Central memory CD8-positive, alpha-beta T cell (primary cell): Measurements from ENCODE around the gene SCGB2B2.

Experiments
- ATAC-seq: fragments of 150-1000 bp; cut with Tn5 transposase; replicated peaks from 2 replicates; pipeline ENCODE4 v1.10.0; 2022; ENCODE audit warnings: mild to moderate bottlenecking, moderate FRiP score, moderate number of reproducible peaks; ENCODE audit not compliant: poor library complexity, severe bottlenecking; ENCODE audit errors: extremely low read depth
- DNase-seq, 2 donors: peaks; one replicate each; pipeline ENCODE4 v3.0.0; 2021; ENCODE audit warnings: low spot score in 2 of 2
- H3K27ac Mint-ChIP-seq: one replicate; pipeline ENCODE4 v1.8.0; 2022; ENCODE audit warnings: low read depth, mild to moderate bottlenecking, moderate library complexity, mixed read lengths
- H3K27me3 Mint-ChIP-seq: one replicate; pipeline ENCODE4 v1.8.0; 2022; ENCODE audit warnings: mixed read lengths
- H3K36me3 Mint-ChIP-seq: one replicate; pipeline ENCODE4 v1.8.0; 2022; ENCODE audit warnings: mild to moderate bottlenecking, moderate library complexity, mixed read lengths; ENCODE audit not compliant: insufficient read depth
- H3K4me1 Mint-ChIP-seq: one replicate; pipeline ENCODE4 v1.8.0; 2022; ENCODE audit warnings: mixed read lengths
- H3K4me3 Mint-ChIP-seq: one replicate; pipeline ENCODE4 v1.8.0; 2022; ENCODE audit warnings: mild to moderate bottlenecking, moderate library complexity, mixed read lengths
- H3K9me3 Mint-ChIP-seq: one replicate; pipeline ENCODE4 v1.8.0; 2022; ENCODE audit warnings: mixed read lengths

SCGB2B2 gene

GRCh38 chr19:34676697-34677385, at the start of gene SCGB2B2:
TSS of gene SCGB2B2 (minus strand) at chr19:34677159. CDS start at chr19:34594563, 82,596 bp downstream.
- H3K27me3 Mint-ChIP-seq, result peaks cover 10% of the 10 kb centered on the region
- DNase-seq, result no peak
- peaks cover 7% of the 10 kb centered on the region for H3K9me3 Mint-ChIP-seq
- peak; percentile 71 for ATAC-seq
- peak within 1 kb of the TSS; percentile 97 for H3K4me3 Mint-ChIP-seq
- H3K27ac Mint-ChIP-seq, result peak within 1 kb of the TSS; percentile 99
- H3K36me3 Mint-ChIP-seq, result peaks cover 21% of the 10 kb centered on the region
- H3K4me1 Mint-ChIP-seq, result peaks cover 18% of the 10 kb centered on the region

- Mint-ChIP-seq H3K27me3 (peaks cover 58% of the 10 kb centered on the region), H3K27ac (no peak overlapping the region), H3K4me1 (no peaks in the 10 kb centered on the region), H3K9me3 (no peaks in the 10 kb centered on the region), H3K4me3 (no peak overlapping the region), H3K36me3 (no peaks in the 10 kb centered on the region)
- DNase-seq (no peak), ATAC-seq (no peak)
These were observed 48.4 kb upstream of the SCGB2B2 start for GRCh38 chr19:34725400-34725799.

- no peaks in the 10 kb centered on the region for H3K36me3 Mint-ChIP-seq
- no peak overlapping the region for H3K27ac Mint-ChIP-seq
- H3K9me3 Mint-ChIP-seq, result no peaks in the 10 kb centered on the region
- DNase-seq (no peak), ATAC-seq (no peak)
- no peak overlapping the region for H3K4me3 Mint-ChIP-seq
- peaks cover 43% of the 10 kb centered on the region for H3K27me3 Mint-ChIP-seq
- H3K4me1 Mint-ChIP-seq, result no peaks in the 10 kb centered on the region
These were observed 45.4 kb upstream of the SCGB2B2 start for GRCh38 chr19:34722353-34722752.

- no peaks in the 10 kb centered on the region for H3K9me3 Mint-ChIP-seq
- H3K4me3 Mint-ChIP-seq, result no peak overlapping the region
- peaks cover 54% of the 10 kb centered on the region for H3K27me3 Mint-ChIP-seq
- ATAC-seq (no peak), DNase-seq (no peak)
- no peak overlapping the region for H3K27ac Mint-ChIP-seq
- peaks cover 5% of the 10 kb centered on the region for H3K4me1 Mint-ChIP-seq
- H3K36me3 Mint-ChIP-seq, result no peaks in the 10 kb centered on the region
These were observed 38.4 kb upstream of the SCGB2B2 start for GRCh38 chr19:34715357-34715756.

- Mint-ChIP-seq H3K9me3 (no peaks in the 10 kb centered on the region), H3K36me3 (no peaks in the 10 kb centered on the region)
These were observed 36.3 kb upstream of the SCGB2B2 start for GRCh38 chr19:34713262-34713637.

GRCh38 chr19:34712395-34713261, 35.7 kb upstream of the SCGB2B2 start:
- peaks cover 5% of the 10 kb centered on the region for H3K4me1 Mint-ChIP-seq
- H3K9me3 Mint-ChIP-seq, result no peaks in the 10 kb centered on the region
- H3K36me3 Mint-ChIP-seq, result no peaks in the 10 kb centered on the region
- DNase-seq, result peak; percentile 37 to 57
- H3K27me3 Mint-ChIP-seq, result peaks cover 65% of the 10 kb centered on the region
- ATAC-seq, result no peak
- H3K4me3 Mint-ChIP-seq, result no peak overlapping the region
- H3K27ac Mint-ChIP-seq, result no peak overlapping the region

More at GRCh38 chr19:34713262-34713637, 36.3 kb upstream of the SCGB2B2 start:
- Mint-ChIP-seq H3K4me3 (no peak overlapping the region), H3K27me3 (peaks cover 60% of the 10 kb centered on the region), H3K27ac (no peak overlapping the region), H3K4me1 (peaks cover 5% of the 10 kb centered on the region)
- DNase-seq (no peak), ATAC-seq (no peak)

GRCh38 chr19:34711890-34712289, 34.9 kb upstream of the SCGB2B2 start:
- Mint-ChIP-seq H3K9me3 (no peaks in the 10 kb centered on the region), H3K36me3 (no peaks in the 10 kb centered on the region), H3K4me3 (no peak overlapping the region), H3K4me1 (peaks cover 5% of the 10 kb centered on the region), H3K27ac (no peak overlapping the region), H3K27me3 (peaks cover 65% of the 10 kb centered on the region)
- DNase-seq (no peak), ATAC-seq (no peak)

- Mint-ChIP-seq H3K27ac (no peak overlapping the region), H3K4me3 (no peak overlapping the region), H3K27me3 (peaks cover 65% of the 10 kb centered on the region), H3K4me1 (peaks cover 3% of the 10 kb centered on the region), H3K36me3 (no peaks in the 10 kb centered on the region), H3K9me3 (no peaks in the 10 kb centered on the region)
- ATAC-seq (no peak), DNase-seq (no peak)
These were observed 30.7 kb upstream of the SCGB2B2 start for GRCh38 chr19:34707661-34708060.

- Mint-ChIP-seq H3K27me3 (peaks cover 45% of the 10 kb centered on the region), H3K36me3 (no peaks in the 10 kb centered on the region), H3K27ac (no peak overlapping the region), H3K4me1 (no peaks in the 10 kb centered on the region), H3K4me3 (no peak overlapping the region), H3K9me3 (peaks cover 11% of the 10 kb centered on the region)
- ATAC-seq (no peak), DNase-seq (no peak)
These were observed 15.6 kb upstream of the SCGB2B2 start for GRCh38 chr19:34692549-34692948.

GRCh38 chr19:34690372-34690771, 13.4 kb upstream of the SCGB2B2 start:
- Mint-ChIP-seq H3K4me3 (no peak overlapping the region), H3K9me3 (peaks cover 18% of the 10 kb centered on the region), H3K36me3 (no peaks in the 10 kb centered on the region), H3K4me1 (no peaks in the 10 kb centered on the region), H3K27me3 (peaks cover 45% of the 10 kb centered on the region), H3K27ac (no peak overlapping the region)
- DNase-seq (no peak), ATAC-seq (no peak)

GRCh38 chr19:34688592-34688991, 11.6 kb upstream of the SCGB2B2 start:
- peaks cover 30% of the 10 kb centered on the region for H3K27me3 Mint-ChIP-seq
- no peak for DNase-seq
- peaks cover 23% of the 10 kb centered on the region for H3K9me3 Mint-ChIP-seq
- no peak overlapping the region for H3K4me3 Mint-ChIP-seq
- no peak overlapping the region for H3K27ac Mint-ChIP-seq
- ATAC-seq, result no peak
- H3K4me1 Mint-ChIP-seq, result no peaks in the 10 kb centered on the region
- peaks cover 3% of the 10 kb centered on the region for H3K36me3 Mint-ChIP-seq

GRCh38 chr19:34687348-34687747, 10.4 kb upstream of the SCGB2B2 start:
- H3K27me3 Mint-ChIP-seq, result peaks cover 19% of the 10 kb centered on the region
- H3K9me3 Mint-ChIP-seq, result peaks cover 23% of the 10 kb centered on the region
- ATAC-seq, result no peak
- no peak overlapping the region for H3K4me3 Mint-ChIP-seq
- H3K36me3 Mint-ChIP-seq, result peaks cover 8% of the 10 kb centered on the region
- H3K4me1 Mint-ChIP-seq, result no peaks in the 10 kb centered on the region
- H3K27ac Mint-ChIP-seq, result no peak overlapping the region
- no peak for DNase-seq

GRCh38 chr19:34686455-34686854, 9.5 kb upstream of the SCGB2B2 start:
- peaks cover 8% of the 10 kb centered on the region for H3K36me3 Mint-ChIP-seq
- H3K4me1 Mint-ChIP-seq, result no peaks in the 10 kb centered on the region
- DNase-seq (no peak), ATAC-seq (no peak)
- H3K4me3 Mint-ChIP-seq, result no peak overlapping the region
- peaks cover 23% of the 10 kb centered on the region for H3K9me3 Mint-ChIP-seq
- H3K27me3 Mint-ChIP-seq, result peaks cover 15% of the 10 kb centered on the region
- no peak overlapping the region for H3K27ac Mint-ChIP-seq
